Measurements from ENCODE around the gene SGIP1.

Gene SGIP1

GRCh38 chr1:66525086-66525485, 8.9 kb upstream of the SGIP1 start:
- TF ChIP-seq, protein P1, sequence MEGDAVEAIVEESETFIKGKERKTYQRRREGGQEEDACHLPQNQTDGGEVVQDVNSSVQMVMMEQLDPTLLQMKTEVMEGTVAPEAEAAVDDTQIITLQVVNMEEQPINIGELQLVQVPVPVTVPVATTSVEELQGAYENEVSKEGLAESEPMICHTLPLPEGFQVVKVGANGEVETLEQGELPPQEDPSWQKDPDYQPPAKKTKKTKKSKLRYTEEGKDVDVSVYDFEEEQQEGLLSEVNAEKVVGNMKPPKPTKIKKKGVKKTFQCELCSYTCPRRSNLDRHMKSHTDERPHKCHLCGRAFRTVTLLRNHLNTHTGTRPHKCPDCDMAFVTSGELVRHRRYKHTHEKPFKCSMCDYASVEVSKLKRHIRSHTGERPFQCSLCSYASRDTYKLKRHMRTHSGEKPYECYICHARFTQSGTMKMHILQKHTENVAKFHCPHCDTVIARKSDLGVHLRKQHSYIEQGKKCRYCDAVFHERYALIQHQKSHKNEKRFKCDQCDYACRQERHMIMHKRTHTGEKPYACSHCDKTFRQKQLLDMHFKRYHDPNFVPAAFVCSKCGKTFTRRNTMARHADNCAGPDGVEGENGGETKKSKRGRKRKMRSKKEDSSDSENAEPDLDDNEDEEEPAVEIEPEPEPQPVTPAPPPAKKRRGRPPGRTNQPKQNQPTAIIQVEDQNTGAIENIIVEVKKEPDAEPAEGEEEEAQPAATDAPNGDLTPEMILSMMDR (IDR thresholded peaks at IDR 0.05; ENCODE audit: low read depth, low read length): no peak

GRCh38 chr1:66526036-66526435, 7.9 kb upstream of the SGIP1 start:
- TF ChIP-seq, protein P1 (IDR thresholded peaks at IDR 0.05; ENCODE audit: low read depth, low read length): no peak

More at GRCh38 chr1:66525086-66525485, 8.9 kb upstream of the SGIP1 start:
- no peaks in the 10 kb centered on the region for H3K4me1 ChIP-seq
- H3K27me3 ChIP-seq: no peaks in the 10 kb centered on the region
- H3K36me3 ChIP-seq: no peaks in the 10 kb centered on the region
- no peaks in the 10 kb centered on the region for H3K9me3 ChIP-seq
- DNase-seq: no peak
- H3K4me3 ChIP-seq (ENCODE audit: low read depth, low read length): no peak overlapping the region

GRCh38 chr1:66526991-66527390, 7.0 kb upstream of the SGIP1 start:
- Histone ChIP-seq H3K27me3 (no peaks in the 10 kb centered on the region), H3K9me3 (no peaks in the 10 kb centered on the region), H3K4me3 (ENCODE audit: low read depth, low read length) (no peak overlapping the region), H3K4me1 (no peaks in the 10 kb centered on the region), H3K36me3 (no peaks in the 10 kb centered on the region)
- no peak for DNase-seq
- TF ChIP-seq, protein P1 (IDR thresholded peaks at IDR 0.05; ENCODE audit: low read depth, low read length): no peak

More at GRCh38 chr1:66526036-66526435, 7.9 kb upstream of the SGIP1 start:
- no peaks in the 10 kb centered on the region for H3K4me1 ChIP-seq
- no peaks in the 10 kb centered on the region for H3K9me3 ChIP-seq
- DNase-seq: no peak
- H3K36me3 ChIP-seq: no peaks in the 10 kb centered on the region
- H3K27me3 ChIP-seq: no peaks in the 10 kb centered on the region
- H3K4me3 ChIP-seq (ENCODE audit: low read depth, low read length): no peak overlapping the region

GRCh38 chr1:66527686-66528085, 6.3 kb upstream of the SGIP1 start:
- H3K27me3 ChIP-seq: no peaks in the 10 kb centered on the region
- DNase-seq: no peak
- TF ChIP-seq, protein P1 (IDR thresholded peaks at IDR 0.05; ENCODE audit: low read depth, low read length): no peak
- H3K4me1 ChIP-seq: no peaks in the 10 kb centered on the region
- H3K4me3 ChIP-seq (ENCODE audit: low read depth, low read length): no peak overlapping the region
- no peaks in the 10 kb centered on the region for H3K36me3 ChIP-seq
- H3K9me3 ChIP-seq: no peaks in the 10 kb centered on the region

DNA sequence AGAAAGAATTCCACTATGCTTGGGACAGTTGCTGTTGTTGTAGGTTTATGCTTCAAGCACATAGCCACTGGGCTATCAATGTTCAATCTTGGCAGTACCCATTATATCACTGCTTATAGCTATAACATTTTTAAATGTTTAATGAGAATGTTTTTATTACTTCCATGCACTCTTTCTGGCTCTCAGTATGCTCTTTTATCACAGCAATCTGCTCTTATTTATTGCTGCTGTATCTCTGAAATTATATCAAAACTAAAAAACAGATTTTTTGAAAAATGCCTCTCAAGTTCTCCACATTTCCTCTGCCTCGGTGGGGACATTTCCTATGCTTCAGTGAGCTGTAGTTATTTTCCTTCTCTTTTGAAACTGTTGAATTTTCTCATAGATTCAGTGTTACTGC, 5.4 kb upstream of the SGIP1 start:
- Histone ChIP-seq H3K27me3 (no peaks in the 10 kb centered on the region), H3K9me3 (no peaks in the 10 kb centered on the region), H3K4me3 (ENCODE audit: low read depth, low read length) (no peak overlapping the region), H3K36me3 (no peaks in the 10 kb centered on the region), H3K4me1 (no peaks in the 10 kb centered on the region)
- TF ChIP-seq, protein P1 (IDR thresholded peaks at IDR 0.05; ENCODE audit: low read depth, low read length): no peak
- DNase-seq: no peak

DNA sequence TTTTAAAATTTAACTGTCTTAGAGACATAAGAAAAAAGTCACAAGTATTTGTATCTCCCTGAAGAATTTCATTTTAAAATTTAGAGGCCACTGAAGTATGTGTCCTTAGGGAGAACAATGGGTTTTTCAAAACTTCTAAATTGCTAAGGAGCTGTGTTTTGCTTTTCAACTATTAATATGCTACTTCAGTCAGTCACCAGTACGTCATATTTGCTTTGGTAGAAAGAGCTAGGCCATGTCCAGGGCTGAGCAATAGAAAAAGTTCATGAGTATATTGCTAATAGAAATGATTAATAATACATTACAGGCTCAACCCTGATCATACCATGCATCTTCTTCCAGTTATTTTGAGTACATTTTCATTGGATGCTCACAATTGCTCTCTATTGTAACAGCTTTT, 1.7 kb upstream of the SGIP1 start:
- no peak for DNase-seq
- TF ChIP-seq, protein P1 (IDR thresholded peaks at IDR 0.05; ENCODE audit: low read depth, low read length): no peak
- no peaks in the 10 kb centered on the region for H3K36me3 ChIP-seq
- no peak overlapping the region for H3K4me3 ChIP-seq (ENCODE audit: low read depth, low read length)
- no peaks in the 10 kb centered on the region for H3K9me3 ChIP-seq
- no peaks in the 10 kb centered on the region for H3K4me1 ChIP-seq
- H3K27me3 ChIP-seq: no peaks in the 10 kb centered on the region
